BJ (cell line): ENCODE measurements around the gene PREP. TPM values are rescaled to one million over a fixed set of nuclear protein-coding genes. Genes with fewer than 3 reads are reported as not detected.

Source experiments
- CTCF ChIA-PET: fragments of 350-600 bp; formaldehyde crosslinking; extraction: SDS; loops from one replicate; lab custom pipeline; 2021; ENCODE audit warnings: antibody characterized with exemption, inconsistent platforms; lab: Yijun Ruan, JAX
- POLR2A ChIA-PET: fragments of 300-600 bp; sonication (Branson Sonifier 250); formaldehyde crosslinking; extraction: SDS; loops from one replicate; lab custom pipeline; 2021; ENCODE audit warnings: antibody characterized with exemption; lab: Charles Lee
- DNase-seq: peaks from one replicate; pipeline ENCODE4 v3.0.0-alpha.2; 2011; ENCODE audit warnings: low read depth
- H3K27me3 ChIP-seq: 2 replicates; pipeline ENCODE4 v1.6.0; 2011; ENCODE audit warnings: low read length; ENCODE audit not compliant: control insufficient read depth, insufficient read depth
- H3K36me3 ChIP-seq: 2 replicates; pipeline ENCODE4 v1.5.1; 2011; ENCODE audit warnings: low read length; ENCODE audit not compliant: control insufficient read depth, insufficient read depth
- H3K4me3 ChIP-seq: 2 replicates; pipeline ENCODE4 v1.5.1; 2011; ENCODE audit warnings: low read depth, mild to moderate bottlenecking, control low read depth, low read length
- CTCF ChIP-seq: IDR thresholded peaks from 2 replicates; pipeline ENCODE4 v1.5.1; 2011; ENCODE audit warnings: low read depth, mild to moderate bottlenecking, control low read depth, inconsistent platforms, low read length, moderate library complexity; ENCODE audit not compliant: insufficient read depth
- polyA plus RNA-seq: library from polyadenylated mRNA; depleted of rRNA; stranded (reverse); fragments of >200 nt; gene quantifications from 2 replicates; pipeline ENCODE4 v1.2.3, GENCODE V29; 2011

The PREP gene
- polyA plus RNA-seq, 1 experiment = 10.8 TPM

- ChIA-PET CTCF (no interaction called here), POLR2A (no interaction called here)
- no peak for TF ChIP-seq CTCF
- no peak for DNase-seq
- peaks cover 1% of the 10 kb centered on the region; the same call in 1 of the 2 replicates for H3K36me3 ChIP-seq
- H3K4me3 ChIP-seq = no peak overlapping the region
- no peaks in the 10 kb centered on the region for H3K27me3 ChIP-seq
Observed at GRCh38 chr6:105384004-105384403, 18.9 kb downstream of the PREP start.

- no peak for DNase-seq
- TF ChIP-seq CTCF = no peak
- Histone ChIP-seq H3K27me3 (no peaks in the 10 kb centered on the region), H3K36me3 (no peaks in the 10 kb centered on the region; the same call in 1 of the 2 replicates), H3K4me3 (no peak overlapping the region)
- ChIA-PET POLR2A (no interaction called here), CTCF (interaction anchor here (1.0 kb wide), 1 partner anchor 85 kb away, joined by 3 read pairs; no protein-coding TSS in a partner anchor)
Observed at GRCh38 chr6:105382958-105383357, 19.9 kb downstream of the PREP start.

GRCh38 chr6:105382496-105382895 is 20.4 kb downstream of the PREP start:
- no peak for TF ChIP-seq CTCF
- H3K27me3 ChIP-seq = no peaks in the 10 kb centered on the region
- no peaks in the 10 kb centered on the region for H3K36me3 ChIP-seq
- ChIA-PET POLR2A (no interaction called here), CTCF (interaction anchor here (0.7 to 1.0 kb wide), 2 partner anchors 85 to 1168 kb away, joined by 3 read pairs; no protein-coding TSS in a partner anchor)
- no peak overlapping the region for H3K4me3 ChIP-seq
- no peak for DNase-seq

GRCh38 chr6:105380634-105381033 is 22.2 kb downstream of the PREP start:
- CTCF ChIA-PET = interaction anchor here (1.6 kb wide), 1 partner anchor 22 kb away, joined by 5 read pairs; the partner anchor contains the start of gene PREP
- no peak for DNase-seq
- H3K36me3 ChIP-seq = no peaks in the 10 kb centered on the region; the same call in 1 of the 2 replicates
- H3K27me3 ChIP-seq = no peaks in the 10 kb centered on the region
- no peak for TF ChIP-seq CTCF
- POLR2A ChIA-PET = no interaction called here
- no peak overlapping the region for H3K4me3 ChIP-seq

GRCh38 chr6:105375797-105376196 is 27.1 kb downstream of the PREP start:
- H3K36me3 ChIP-seq = peaks cover 2% of the 10 kb centered on the region
- H3K27me3 ChIP-seq = no peaks in the 10 kb centered on the region
- no peak for DNase-seq
- ChIA-PET POLR2A (no interaction called here), CTCF (interaction anchor here (1.3 to 2.8 kb wide), 2 partner anchors 27 to 288 kb away, joined by 4 to 10 read pairs; partner anchors contain the start of gene PREP)
- TF ChIP-seq CTCF = no peak
- H3K4me3 ChIP-seq = no peak overlapping the region
